Cerebellar cortex (tissue), 1 donor: ENCODE results near the gene CLIC1.

Experiments
- DNase-seq: peaks from one replicate; pipeline ENCODE4 v3.0.0-alpha.2; 2015; ENCODE audit warnings: low spot score

The CLIC1 gene

DNA sequence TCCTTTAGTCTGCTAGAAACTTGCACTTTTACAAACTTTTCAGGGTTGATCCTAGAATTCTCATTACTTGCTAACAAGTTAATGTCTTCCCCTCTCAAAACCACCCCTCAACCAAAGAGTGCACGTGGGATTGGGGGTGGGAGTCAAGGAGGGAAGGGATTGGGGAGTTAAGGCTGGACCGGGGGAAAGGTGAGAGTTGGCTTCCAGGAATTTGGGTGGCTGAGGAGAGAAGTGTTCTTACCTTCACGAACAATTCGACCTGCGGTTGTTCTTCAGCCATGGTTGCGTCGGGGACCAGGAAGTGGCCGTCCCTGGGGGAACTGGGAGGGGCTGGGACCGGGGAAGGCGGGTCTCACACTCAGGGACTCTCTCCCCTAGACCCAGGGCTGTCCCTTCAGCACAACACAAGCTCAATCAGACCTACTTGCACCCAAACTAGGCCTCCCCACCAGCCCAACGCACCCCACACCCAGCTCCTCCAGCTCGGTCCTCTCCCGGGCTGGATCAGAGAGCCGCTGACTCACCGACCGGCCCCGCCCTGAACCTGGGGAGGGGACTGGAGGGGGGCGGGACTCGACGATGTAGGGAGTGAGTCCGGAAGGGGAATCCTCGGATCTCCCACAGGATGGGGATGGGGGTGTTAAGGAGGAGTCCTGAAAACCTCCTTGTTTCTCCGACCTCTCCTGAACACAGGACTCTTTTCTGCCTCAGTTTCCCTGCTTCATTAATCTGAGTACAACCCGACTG is at the start of gene CLIC1:
Gene CLIC1, minus strand, starts transcription at position 510 of the 747 bp plus-strand sequence. Its CDS starts 230 bp downstream, at position 280.
- peak; percentile 65 for DNase-seq

- no peak for DNase-seq
Measured at GRCh38 chr6:31785475-31785874, 49.1 kb upstream of the CLIC1 start.

- no peak for DNase-seq
Measured at GRCh38 chr6:31784098-31784925, 48.0 kb upstream of the CLIC1 start.

DNA sequence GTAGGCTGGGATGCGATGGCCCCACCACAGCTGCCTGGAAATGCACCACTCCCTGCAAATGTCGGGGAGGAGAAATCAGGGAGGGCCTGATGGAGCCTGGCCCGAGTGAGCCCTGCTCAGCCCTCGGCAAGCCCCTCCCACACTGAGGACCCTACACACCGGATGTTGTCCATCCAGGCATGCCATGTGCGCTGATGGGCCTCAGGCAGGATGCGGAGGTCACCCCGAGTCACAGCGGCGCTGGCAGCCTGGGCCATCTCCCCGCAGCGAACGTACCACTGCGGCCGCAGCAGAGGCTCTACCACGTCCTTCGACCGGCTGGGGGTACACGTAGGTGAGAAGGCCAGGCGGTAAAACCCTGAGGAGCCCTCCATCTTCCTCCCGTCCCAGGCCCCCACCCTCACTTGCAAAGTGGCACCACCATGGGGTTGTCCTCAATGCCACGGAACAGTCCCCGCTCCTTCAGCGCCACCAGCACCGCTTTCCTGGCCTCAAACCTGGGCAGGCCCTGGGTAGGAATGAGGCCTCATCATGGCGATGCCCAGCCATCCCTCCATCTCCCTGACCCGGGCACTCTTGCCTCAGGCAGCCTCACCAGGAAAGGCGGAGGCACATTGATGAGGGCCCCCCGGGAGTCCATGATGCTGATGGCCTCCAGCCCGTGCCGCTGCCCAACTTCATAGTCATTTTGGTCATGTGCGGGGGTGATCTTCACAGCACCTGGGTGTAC is 46.0 kb upstream of the CLIC1 start:
- DNase-seq = no peak

DNA sequence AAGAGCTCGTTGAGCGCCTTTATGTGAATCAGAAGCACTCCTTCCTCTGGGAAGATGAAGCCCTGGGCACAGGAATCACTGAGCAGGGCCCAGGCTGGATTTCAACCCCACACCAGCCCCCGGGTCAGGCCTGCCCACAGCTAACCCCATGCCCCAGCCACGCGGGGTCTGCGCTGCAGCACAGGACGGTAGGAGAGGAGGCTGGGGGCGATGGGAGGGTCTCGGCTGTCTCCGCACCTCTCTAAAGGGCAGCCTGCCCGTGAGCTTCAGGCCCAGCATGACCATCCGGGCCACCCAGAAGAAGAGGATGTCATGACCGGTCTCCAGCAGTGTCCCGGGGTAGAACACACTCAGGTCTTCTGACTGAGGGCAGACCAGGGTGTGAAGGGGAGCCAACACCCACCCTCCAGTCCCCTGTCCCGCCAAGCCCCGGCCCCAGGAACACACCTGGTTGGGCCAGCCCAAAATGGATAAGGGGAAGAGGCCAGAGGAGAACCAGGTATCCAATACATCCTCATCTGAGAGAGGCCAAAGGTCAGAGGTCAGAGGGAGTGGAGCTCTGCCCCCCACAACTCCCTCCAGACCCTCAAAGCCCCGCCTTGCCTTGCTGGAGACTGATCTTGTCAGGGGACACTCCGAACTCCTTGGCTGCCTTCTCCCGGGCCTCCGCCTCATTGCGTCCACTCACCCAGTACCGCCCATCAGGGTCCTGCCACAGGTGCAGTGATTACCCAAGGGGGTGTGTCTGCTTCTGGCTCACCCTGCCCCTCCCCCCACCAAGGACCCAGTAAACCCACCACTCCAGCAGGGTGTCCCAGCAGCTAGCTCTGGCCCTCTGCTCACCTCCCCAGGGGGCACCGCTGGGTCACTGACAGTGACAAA is 45.2 kb upstream of the CLIC1 start:
- DNase-seq = no peak

GRCh38 chr6:31780507-31781243 is 44.3 kb upstream of the CLIC1 start:
- no peak for DNase-seq

GRCh38 chr6:31779908-31780307 is 43.6 kb upstream of the CLIC1 start:
- no peak for DNase-seq

- DNase-seq = no peak
Measured at GRCh38 chr6:31778999-31779885, 42.9 kb upstream of the CLIC1 start.

DNA sequence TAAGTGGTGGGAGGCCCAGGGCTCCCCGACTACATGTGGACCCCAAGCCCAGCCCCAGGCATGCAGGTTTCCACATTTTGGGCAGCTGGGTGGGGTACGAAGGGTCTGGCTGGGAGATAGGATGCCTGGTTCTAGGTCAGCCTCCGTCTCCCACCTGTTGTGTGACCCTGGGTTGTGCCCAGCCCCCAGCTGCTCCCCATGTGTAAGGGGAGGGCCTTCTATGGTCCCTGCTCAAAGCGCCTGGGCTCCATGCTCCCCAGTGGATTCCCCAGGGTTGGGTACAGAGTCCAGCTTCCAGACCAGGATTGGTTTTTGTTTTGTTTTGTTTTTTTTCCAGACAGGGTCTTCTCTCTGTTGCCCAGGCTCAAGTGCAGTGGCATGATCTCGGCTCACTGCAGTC is 41.9 kb upstream of the CLIC1 start:
- DNase-seq = no peak

DNA sequence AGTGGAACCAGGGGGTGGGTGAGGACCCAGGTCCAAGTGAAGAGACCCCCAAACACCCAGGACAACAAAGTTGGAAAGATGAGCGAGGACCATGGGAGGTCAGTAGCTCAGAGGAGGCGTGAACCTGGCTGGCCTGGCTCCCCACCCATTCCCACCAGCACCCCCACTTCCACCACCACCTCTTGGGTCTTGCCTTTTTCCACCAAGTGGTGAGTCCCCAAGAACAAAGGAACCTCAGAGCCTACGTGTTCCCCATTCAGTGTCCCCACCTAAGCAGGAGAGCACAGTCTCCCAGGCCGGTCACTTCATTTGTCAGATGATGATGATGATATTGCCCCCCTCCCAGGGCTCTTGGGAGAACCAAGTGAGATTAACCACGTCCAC is 41.3 kb upstream of the CLIC1 start:
- no peak for DNase-seq

DNA sequence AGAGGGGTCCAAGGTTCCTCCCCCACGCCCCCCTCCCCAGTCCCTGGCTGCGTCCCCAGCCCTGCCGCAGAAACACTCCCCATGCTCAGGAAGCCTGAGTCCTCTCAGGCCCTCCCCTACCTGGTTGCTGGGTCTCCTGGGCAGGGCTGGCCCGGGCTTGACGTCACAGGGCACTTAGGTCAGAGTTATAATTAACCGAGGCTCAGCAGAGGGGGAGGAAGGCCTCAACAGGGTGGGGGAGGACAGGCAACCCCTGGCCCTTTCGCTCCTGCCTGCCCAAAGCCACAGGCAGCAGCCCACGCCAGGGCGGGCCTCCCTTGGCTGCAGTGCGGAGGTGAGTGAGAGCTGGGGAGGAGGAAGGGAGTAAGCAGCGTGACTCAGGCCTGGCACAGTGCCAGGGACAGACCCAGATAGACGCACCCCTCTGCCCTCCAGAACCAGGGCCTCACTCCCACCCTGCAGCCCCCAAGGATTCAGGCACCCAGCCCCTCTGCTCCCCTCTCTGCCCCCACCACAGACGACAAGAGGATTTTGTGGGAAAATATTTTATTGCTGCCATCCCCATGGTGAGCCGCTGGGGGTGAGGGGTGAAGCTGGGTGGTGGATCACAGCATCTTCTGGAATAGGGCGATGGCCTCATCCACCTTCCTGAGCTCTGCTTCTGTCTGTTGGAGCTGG is 40.8 kb upstream of the CLIC1 start, which contains the start of gene VWA7:
Gene VWA7, minus strand, starts transcription at position 340 of the 678 bp plus-strand sequence. CDS start 549 bp downstream, outside the sequence.
- peak; percentile 66 for DNase-seq

DNA sequence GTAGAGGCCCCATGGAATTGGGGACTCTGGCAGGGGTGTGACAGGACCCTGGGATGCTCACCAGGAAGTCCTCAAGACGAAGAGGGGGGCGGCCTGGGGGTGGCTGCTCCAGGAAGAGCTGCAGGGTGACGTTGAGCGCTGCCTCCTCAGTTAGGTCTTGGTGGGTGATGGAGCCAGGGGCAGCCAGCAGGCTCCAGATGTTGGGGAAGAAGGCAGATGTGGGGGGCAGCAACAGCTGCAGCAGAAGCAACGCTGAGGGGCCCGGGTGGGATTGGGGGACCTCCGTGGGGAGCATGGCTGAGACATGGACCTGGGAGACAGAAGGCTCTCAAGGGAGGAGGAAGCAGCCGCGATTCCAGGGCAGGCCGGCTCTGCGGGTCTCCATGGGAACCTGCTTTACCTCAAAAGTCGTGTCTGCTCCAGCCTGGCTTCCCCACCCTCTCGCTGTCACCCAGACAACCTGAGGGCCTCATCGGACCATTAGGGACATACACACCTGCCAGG is 40.2 kb upstream of the CLIC1 start:
- DNase-seq = no peak

- DNase-seq = no peak
Measured at GRCh38 chr6:31775633-31776484, 39.5 kb upstream of the CLIC1 start.

DNA sequence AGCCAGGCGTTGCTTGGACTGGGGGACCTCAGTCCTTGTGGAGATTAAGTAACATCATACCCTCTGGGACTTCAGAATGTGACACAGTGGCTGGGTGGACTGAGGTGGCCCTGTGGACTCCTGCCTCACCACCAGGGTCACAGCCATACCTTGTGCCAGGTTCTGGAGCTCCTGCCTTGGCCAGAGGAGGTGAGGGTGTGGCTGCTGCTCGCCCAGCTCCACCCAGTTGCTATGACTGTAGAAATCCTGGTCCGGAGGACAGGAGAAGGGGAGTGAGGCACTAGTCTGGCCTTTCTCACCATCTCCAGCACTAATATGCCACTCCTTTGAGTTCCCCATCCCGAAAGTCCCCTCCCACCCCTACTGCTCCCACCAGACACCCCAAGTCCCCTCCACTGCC is 38.9 kb upstream of the CLIC1 start:
- no peak for DNase-seq

- DNase-seq = no peak
Measured at GRCh38 chr6:31771992-31772358, 35.6 kb upstream of the CLIC1 start.

- no peak for DNase-seq
Measured at GRCh38 chr6:31770860-31771259, 34.5 kb upstream of the CLIC1 start.

- DNase-seq = peak; percentile 53
Measured at GRCh38 chr6:31769684-31770371, 33.5 kb upstream of the CLIC1 start.
